ENCODE measurements around the gene PABPC4L. TPM values are rescaled to one million over a fixed set of nuclear protein-coding genes. Genes with fewer than 3 reads are reported as not detected.
A peak's percentile ranks its signal among the peaks of the same experiment; 100 is the strongest.
"Not testable (repeated sequence)": the region's sequence is repeated elsewhere in the genome, so short reads cannot be mapped to it uniquely, and the experiment has no call there.

The PABPC4L gene
- total RNA-seq, 4 donors from 2014 or later: 0.32 TPM; not detected in 3

DNA sequence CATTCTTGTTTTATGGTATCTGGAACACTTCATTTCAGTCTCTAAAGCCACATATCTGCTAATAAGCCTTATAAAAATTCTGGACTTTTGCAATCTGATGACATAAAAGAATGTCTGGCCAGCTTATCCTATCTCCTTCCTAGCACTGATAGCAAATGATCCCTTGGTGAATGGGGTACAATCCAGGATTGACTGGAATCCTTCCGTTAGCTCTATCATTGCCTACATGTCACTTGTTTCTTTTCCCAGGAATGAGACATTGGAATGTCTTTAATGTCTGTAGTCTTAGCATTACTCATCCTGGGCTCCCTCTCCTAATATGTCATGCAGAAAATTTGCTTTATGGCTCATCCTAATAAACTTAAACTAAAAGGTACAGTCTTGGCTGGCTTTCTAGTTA, 14.8 kb upstream of the PABPC4L start:
- in situ Hi-C loops (cut with MboI; ENCODE audit: low pct_ligation_motif_present in 1 of 4, low pct_unique_long_range_greater_than_20kb in 1 of 4, low sequenced_read_pairs in 3 of 4): no loop called here
- intact Hi-C loops (cut with DNase I; ENCODE audit: low total_unique reads): no loop called here
- Histone ChIP-seq H3K4me1 (no peaks in the 10 kb centered on the region), H3K4me3 (no peak overlapping the region), H3K36me3 (no peaks in the 10 kb centered on the region), H3K27me3 (no peaks in the 10 kb centered on the region), H3K9me3 (no peaks in the 10 kb centered on the region), H3K27ac (no peak overlapping the region)
- TF ChIP-seq EP300 (IDR thresholded peaks at IDR 0.05; ENCODE audit: low read depth): no peak
- TF ChIP-seq, protein P1, sequence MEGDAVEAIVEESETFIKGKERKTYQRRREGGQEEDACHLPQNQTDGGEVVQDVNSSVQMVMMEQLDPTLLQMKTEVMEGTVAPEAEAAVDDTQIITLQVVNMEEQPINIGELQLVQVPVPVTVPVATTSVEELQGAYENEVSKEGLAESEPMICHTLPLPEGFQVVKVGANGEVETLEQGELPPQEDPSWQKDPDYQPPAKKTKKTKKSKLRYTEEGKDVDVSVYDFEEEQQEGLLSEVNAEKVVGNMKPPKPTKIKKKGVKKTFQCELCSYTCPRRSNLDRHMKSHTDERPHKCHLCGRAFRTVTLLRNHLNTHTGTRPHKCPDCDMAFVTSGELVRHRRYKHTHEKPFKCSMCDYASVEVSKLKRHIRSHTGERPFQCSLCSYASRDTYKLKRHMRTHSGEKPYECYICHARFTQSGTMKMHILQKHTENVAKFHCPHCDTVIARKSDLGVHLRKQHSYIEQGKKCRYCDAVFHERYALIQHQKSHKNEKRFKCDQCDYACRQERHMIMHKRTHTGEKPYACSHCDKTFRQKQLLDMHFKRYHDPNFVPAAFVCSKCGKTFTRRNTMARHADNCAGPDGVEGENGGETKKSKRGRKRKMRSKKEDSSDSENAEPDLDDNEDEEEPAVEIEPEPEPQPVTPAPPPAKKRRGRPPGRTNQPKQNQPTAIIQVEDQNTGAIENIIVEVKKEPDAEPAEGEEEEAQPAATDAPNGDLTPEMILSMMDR (IDR thresholded peaks at IDR 0.05): no peak
- no peak for TF ChIP-seq POLR2AphosphoS5 (IDR thresholded peaks at IDR 0.05)
- TF ChIP-seq POLR2A (IDR thresholded peaks at IDR 0.05): no peak
- DNase-seq: no peak
- WGBS, 2 donors (ENCODE audit: low coverage in 1 of 2): 75% methylated on average over 1 of the region's 1 CpG; no CpG with 5 or more reads in 1 of the 2 donors

- intact Hi-C loops (cut with DNase I; ENCODE audit: low total_unique reads): no loop called here
- Histone ChIP-seq H3K9me3 (no peaks in the 10 kb centered on the region), H3K36me3 (no peaks in the 10 kb centered on the region), H3K4me1 (no peaks in the 10 kb centered on the region), H3K4me3 (no peak overlapping the region), H3K27me3 (no peaks in the 10 kb centered on the region), H3K27ac (no peak overlapping the region)
- in situ Hi-C loops (cut with MboI; ENCODE audit: low pct_ligation_motif_present in 1 of 4, low pct_unique_long_range_greater_than_20kb in 1 of 4, low sequenced_read_pairs in 3 of 4): no loop called here
- TF ChIP-seq EP300 (IDR thresholded peaks at IDR 0.05; ENCODE audit: low read depth) (no peak), POLR2AphosphoS5 (IDR thresholded peaks at IDR 0.05) (no peak), POLR2A (IDR thresholded peaks at IDR 0.05) (no peak)
- TF ChIP-seq, protein P1 (IDR thresholded peaks at IDR 0.05): no peak
- DNase-seq: no peak
- WGBS, 2 donors (ENCODE audit: low coverage in 1 of 2): 41 to 42% methylated on average over 2 of the region's 2 CpGs
These were observed 14.2 kb upstream of the PABPC4L start for GRCh38 chr4:134215620-134216344.

GRCh38 chr4:134207955-134208354, 6.4 kb upstream of the PABPC4L start:
- DNase-seq; H3K4me1 ChIP-seq; H3K27me3 ChIP-seq; in situ Hi-C loops (cut with MboI; ENCODE audit: low pct_ligation_motif_present in 1 of 4, low pct_unique_long_range_greater_than_20kb in 1 of 4, low sequenced_read_pairs in 3 of 4); intact Hi-C loops (cut with DNase I; ENCODE audit: low total_unique reads); H3K4me3 ChIP-seq; H3K27ac ChIP-seq; H3K36me3 ChIP-seq; H3K9me3 ChIP-seq: not testable (repeated sequence)
- WGBS, 2 donors (ENCODE audit: low coverage in 1 of 2): 93 to 100% methylated on average over 2 to 11 of the region's 11 CpGs

DNA sequence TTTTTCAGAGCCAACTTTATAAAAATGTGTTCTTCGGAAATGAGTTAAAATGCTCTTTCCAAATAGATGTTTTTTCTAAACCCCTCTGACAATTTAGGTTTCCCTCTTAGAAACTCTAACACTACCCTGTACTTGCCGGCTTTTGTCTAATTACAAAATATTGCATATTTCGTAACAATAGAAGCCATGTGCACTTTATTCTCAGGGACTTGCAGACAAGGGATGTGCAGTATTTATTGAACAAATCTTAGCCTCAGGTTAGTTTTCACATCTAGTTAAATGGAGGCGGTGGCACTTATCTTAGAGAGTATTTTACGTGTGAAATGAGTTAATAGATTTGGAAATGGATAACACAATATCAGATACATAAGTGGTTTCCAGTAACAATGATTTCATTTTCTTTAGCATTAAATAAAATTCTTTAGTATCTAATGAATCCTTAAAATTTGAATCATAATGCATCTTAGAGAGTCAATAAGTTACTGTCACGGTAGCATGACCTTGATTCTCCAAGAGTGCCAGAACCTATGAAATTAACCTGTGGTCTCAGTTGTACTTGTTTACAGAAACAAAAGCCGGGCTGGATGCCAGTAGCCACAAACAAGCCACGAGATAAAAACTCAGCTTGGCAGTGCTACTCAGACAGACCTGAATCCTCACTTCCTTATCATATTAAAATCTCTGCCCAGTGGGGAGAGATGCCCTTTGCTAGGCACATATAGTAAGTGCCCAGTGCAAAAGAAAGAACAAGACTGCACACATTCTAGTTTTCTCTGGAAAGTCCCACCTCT, 772 bp upstream of the PABPC4L start:
- H3K27ac ChIP-seq: peak overlapping the region in 1 of 4 donors; percentile 33
- 44 to 51% methylated on average over 6 to 8 of the region's 8 CpGs for WGBS, 2 donors (ENCODE audit: low coverage in 1 of 2)
- H3K36me3 ChIP-seq: no peaks in the 10 kb centered on the region
- H3K4me3 ChIP-seq: peak overlapping the region in 1 of 4 donors; percentile 42
- no peak for TF ChIP-seq POLR2A (IDR thresholded peaks at IDR 0.05)
- no peak for TF ChIP-seq POLR2AphosphoS5 (IDR thresholded peaks at IDR 0.05)
- TF ChIP-seq EP300 (IDR thresholded peaks at IDR 0.05; ENCODE audit: low read depth): no peak
- TF ChIP-seq, protein P1 (IDR thresholded peaks at IDR 0.05): no peak
- peaks cover 11% of the 10 kb centered on the region for H3K27me3 ChIP-seq
- peaks cover 0 to 3% (median 0%) of the 10 kb centered on the region in 4 donors for H3K4me1 ChIP-seq
- in situ Hi-C loops (cut with MboI; ENCODE audit: low pct_ligation_motif_present in 1 of 4, low pct_unique_long_range_greater_than_20kb in 1 of 4, low sequenced_read_pairs in 3 of 4) (no loop called here), intact Hi-C loops (cut with DNase I; ENCODE audit: low total_unique reads) (no loop called here)
- DNase-seq: no peak
- H3K9me3 ChIP-seq: no peaks in the 10 kb centered on the region
